ENCODE measurements around the gene PIGL.
A peak's percentile ranks its signal among the peaks of the same experiment; 100 is the strongest.
"Not testable (repeated sequence)": the region's sequence is repeated elsewhere in the genome, so short reads cannot be mapped to it uniquely, and the experiment has no call there.

Gene PIGL

DNA sequence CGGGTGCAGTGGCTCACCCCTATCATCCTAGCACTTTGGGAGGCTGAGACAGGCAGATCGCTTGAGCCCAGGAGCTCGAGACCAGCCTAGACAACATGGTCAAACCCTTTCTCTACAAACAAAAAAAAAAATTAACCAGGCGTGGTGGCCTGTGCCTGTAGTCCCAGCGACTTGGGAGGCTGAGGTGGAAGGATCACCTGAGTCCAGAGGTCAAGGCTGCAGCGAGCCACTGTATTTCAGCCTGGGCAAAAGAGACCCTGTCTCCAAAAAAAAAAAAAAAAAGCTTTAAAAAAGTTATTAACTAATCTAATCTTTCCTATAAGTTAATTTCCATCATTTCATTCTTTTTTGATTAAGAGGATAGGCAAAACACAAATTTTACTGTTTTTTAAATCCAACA is 4.2 kb upstream of the PIGL start:
- no peak for DNase-seq (ENCODE audit: low read depth)
- TF ChIP-seq, protein P1, sequence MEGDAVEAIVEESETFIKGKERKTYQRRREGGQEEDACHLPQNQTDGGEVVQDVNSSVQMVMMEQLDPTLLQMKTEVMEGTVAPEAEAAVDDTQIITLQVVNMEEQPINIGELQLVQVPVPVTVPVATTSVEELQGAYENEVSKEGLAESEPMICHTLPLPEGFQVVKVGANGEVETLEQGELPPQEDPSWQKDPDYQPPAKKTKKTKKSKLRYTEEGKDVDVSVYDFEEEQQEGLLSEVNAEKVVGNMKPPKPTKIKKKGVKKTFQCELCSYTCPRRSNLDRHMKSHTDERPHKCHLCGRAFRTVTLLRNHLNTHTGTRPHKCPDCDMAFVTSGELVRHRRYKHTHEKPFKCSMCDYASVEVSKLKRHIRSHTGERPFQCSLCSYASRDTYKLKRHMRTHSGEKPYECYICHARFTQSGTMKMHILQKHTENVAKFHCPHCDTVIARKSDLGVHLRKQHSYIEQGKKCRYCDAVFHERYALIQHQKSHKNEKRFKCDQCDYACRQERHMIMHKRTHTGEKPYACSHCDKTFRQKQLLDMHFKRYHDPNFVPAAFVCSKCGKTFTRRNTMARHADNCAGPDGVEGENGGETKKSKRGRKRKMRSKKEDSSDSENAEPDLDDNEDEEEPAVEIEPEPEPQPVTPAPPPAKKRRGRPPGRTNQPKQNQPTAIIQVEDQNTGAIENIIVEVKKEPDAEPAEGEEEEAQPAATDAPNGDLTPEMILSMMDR (IDR thresholded peaks at IDR 0.05; ENCODE audit: insufficient read depth, low read depth, low read length, missing control alignments), result no peak
- no peak overlapping the region for H3K4me3 ChIP-seq (ENCODE audit: low read depth, low read length)

DNA sequence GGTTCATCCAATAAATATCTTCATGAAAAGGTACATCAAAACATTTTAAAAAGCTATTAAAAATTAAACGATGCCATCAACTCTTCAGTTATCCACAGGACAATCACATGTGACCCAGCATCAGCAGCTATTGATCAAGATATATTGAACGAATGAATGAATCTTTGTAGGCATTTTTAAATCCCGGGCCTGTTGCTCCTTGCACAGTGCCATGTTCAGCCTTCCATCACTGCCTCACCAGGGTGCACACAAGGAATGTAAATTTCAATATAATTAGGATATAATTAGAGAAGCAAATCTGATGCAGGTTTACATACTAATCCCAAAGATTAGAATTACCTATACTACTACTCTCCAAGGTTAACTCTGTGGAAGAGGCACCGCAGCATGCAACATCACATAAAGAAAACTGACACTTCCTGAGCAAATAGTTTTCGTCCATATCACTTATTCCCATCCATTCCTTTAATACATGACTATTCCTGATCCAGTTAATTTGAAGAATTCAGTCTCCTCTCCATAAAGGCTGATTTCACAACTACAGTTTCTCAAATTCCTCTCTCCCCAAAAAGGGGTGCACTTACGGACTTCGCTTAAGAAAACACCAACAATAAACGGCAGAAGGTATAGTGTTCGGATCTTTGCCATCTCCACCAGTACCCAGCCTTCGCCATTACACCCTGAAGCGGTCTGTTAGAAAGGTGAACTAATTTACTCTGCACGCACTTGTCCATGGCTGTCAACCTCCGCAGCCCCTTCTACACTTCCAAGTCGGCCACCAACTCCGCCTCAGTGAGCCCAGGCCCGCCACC is 2.6 kb upstream of the PIGL start:
- TF ChIP-seq, protein P1 (IDR thresholded peaks at IDR 0.05; ENCODE audit: insufficient read depth, low read depth, low read length, missing control alignments), result no peak
- no peak for DNase-seq (ENCODE audit: low read depth)
- H3K4me3 ChIP-seq (ENCODE audit: low read depth, low read length), result peak overlapping the region; percentile 64

DNA sequence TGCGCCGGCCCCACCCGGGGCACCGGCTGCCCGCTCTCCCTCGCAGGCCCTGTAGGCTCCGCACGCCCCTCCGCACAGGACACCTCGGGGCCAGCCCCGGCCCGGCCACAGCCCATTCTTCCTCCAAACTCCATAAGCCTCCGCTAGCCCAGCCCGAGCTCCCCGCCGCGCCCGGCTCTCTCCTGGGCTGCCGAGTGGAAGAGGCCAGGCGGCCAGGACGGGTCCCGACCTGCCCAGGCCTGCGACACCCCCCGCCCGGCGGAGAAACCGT is 2.1 kb upstream of the PIGL start:
- TF ChIP-seq, protein P1 (IDR thresholded peaks at IDR 0.05; ENCODE audit: insufficient read depth, low read depth, low read length, missing control alignments), result no peak
- DNase-seq (ENCODE audit: low read depth), result peak; percentile 64
- peak overlapping the region; percentile 64 for H3K4me3 ChIP-seq (ENCODE audit: low read depth, low read length)

DNA sequence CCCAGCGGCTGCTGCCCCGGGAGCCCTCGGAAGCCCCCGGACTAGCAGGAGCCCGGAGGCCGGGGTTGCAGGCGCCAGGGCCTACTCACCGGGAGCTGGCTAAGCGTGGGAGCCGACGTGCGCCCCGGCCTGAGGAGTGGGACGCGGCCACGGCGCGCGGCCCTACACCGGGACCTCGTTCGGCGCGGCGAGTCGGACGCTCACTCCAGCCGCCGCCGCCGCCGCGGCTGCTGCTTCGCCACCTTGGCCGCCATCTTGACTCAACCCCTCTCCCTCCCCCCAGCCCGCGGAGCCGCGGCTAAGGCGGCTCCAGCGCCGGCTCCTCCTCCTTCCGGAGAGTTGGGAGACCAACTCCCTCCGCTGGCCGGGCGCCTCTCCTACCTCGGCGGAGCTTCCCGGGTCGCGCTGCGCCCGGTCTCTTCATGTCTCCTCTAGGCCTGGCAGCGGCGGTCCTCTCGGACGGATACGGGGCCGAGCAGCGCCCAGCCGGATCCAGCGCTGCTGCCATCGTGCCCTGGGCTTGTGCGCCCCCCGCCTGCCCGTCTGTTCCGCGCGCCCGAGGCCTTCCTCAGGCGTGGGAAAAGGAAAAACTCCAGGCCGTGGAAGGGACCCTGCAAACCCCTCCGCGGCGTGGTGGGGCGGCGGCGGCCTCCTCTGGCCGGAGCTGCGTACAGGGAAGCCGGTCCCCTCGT is 1.6 kb upstream of the PIGL start, which contains the start of gene NCOR1:
TSS of gene NCOR1 (minus strand) at position 262 of the 692 bp plus-strand sequence. CDS start 20,965 bp downstream, outside the sequence.
- H3K4me3 ChIP-seq (ENCODE audit: low read depth, low read length), result peak within 1 kb of the TSS; percentile 64
- TF ChIP-seq, protein P1 (IDR thresholded peaks at IDR 0.05; ENCODE audit: insufficient read depth, low read depth, low read length, missing control alignments), result peak; percentile 23
- peak; percentile 97 for DNase-seq (ENCODE audit: low read depth)

DNA sequence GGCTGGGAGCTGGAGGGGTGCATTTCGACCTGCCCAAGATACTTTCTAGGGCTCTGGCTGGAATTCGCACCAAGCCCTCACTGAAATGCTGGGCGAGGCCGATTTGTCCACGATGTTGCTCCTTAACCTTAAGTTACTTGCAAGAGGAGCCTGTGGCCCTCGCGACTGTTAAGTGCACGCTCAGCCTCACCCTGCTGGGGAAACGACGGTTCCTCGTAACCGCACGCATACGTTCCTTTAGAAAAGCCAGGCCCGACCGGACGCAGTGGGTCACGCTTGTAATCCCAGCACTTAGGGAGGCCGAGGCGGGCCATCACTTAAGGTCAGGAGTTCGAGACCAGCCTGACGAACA is 1.1 kb upstream of the PIGL start:
- peak overlapping the region; percentile 64 for H3K4me3 ChIP-seq (ENCODE audit: low read depth, low read length)
- peak; percentile 87 for DNase-seq (ENCODE audit: low read depth)
- TF ChIP-seq, protein P1 (IDR thresholded peaks at IDR 0.05; ENCODE audit: insufficient read depth, low read depth, low read length, missing control alignments), result no peak

DNA sequence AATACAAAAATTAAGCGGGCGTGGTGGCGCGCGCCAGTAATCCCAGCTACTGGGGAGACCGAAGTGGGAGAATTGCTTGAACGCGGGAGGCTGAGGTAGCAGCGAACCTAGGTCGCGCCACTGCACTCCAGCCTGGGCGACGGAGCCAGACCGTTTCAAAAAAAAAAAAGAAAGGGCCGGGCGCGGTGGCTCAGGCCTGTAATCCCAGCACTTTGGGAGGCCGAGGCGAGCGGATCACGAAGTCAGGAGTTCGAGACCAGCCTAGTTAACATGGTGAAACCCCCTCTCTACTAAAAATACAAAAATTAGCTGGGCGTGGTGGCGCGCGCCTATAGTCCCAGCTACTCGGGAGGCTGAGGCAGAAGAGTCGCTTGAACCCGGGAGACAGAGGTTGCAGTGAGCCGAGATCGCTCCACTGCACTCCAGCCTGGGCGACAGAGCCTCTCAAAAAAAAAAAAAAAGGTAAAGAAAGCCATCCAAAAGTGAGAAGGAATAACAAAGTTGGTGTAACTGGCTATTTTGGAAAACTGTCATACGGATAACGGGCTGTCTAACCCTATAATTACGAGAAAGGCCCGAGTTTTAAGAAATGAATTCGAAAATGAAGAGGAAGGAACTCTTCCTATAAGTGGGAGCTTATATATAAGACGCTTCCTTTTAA is 539 bp upstream of the PIGL start:
- H3K4me3 ChIP-seq (ENCODE audit: low read depth, low read length), result peak overlapping the region; percentile 64
- DNase-seq (ENCODE audit: low read depth), result not testable (repeated sequence)

DNA sequence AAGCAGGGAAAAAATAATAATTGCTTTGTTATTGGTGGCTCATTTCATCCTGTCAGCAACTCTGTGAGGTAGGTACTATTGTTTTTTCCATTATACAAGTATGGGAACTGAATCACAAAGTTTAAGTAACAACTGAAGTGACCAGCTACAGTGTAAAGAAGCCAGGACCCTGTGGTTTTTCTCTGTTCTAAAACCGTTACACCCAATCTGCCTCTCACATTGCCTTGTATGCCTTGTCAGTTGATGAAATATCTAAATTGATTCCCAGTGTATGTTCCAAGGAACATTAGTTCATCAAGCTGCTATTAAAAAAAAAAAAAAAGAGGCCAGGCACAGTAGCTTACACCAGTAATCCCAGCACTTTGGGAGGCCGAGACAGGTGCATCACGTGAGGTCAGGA is 5.4 kb downstream of the PIGL start:
- TF ChIP-seq, protein P1 (IDR thresholded peaks at IDR 0.05; ENCODE audit: insufficient read depth, low read depth, low read length, missing control alignments), result no peak
- H3K4me3 ChIP-seq (ENCODE audit: low read depth, low read length), result no peak overlapping the region
- no peak for DNase-seq (ENCODE audit: low read depth)

DNA sequence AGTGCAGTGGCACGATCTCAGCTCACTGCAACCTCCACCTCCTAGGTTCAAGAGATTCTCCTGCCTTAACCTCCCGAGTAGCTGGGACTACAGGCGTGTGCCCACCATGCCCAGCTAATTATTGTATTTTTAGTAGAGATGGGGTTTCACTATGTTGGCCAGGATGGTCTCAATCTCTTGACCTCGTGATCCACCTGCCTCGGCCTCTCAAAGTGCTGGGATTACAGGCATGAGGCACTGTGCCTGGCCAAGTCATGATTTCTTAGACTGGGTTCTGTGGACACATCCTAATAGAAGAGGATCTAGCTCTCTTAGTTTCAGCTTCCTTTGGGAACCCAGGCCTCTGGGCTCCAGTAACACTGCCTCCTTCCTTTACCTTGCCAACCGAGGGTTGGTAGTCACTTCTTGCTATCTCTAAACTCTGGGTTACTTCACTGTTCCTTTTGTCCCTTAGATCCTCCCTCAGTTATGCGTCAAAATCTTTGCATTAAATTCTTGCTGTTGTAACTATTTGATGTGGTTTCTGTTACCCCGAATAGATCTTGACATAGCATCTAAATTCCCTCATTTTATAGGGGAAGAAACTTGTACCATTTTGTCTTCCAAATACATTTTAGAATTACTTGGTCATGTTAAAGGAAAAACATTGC is 13.0 kb downstream of the PIGL start:
- H3K4me3 ChIP-seq (ENCODE audit: low read depth, low read length), result peak overlapping the region; percentile 6; the same call in 1 of the 2 replicates
- DNase-seq (ENCODE audit: low read depth), result not testable (repeated sequence)

Data from GM12865 (cell line).